ENCODE measurements around the gene KLF15. TPM values are rescaled to one million over a fixed set of nuclear protein-coding genes. Genes with fewer than 3 reads are reported as not detected.

Gene KLF15
- total and polyA plus RNA-seq, 9 of the 15 experiments (the other 6 are each of a cell fraction or from before 2014, with no cell fraction given) = 0.08 to 4.8 (median 1.2) TPM

DNA sequence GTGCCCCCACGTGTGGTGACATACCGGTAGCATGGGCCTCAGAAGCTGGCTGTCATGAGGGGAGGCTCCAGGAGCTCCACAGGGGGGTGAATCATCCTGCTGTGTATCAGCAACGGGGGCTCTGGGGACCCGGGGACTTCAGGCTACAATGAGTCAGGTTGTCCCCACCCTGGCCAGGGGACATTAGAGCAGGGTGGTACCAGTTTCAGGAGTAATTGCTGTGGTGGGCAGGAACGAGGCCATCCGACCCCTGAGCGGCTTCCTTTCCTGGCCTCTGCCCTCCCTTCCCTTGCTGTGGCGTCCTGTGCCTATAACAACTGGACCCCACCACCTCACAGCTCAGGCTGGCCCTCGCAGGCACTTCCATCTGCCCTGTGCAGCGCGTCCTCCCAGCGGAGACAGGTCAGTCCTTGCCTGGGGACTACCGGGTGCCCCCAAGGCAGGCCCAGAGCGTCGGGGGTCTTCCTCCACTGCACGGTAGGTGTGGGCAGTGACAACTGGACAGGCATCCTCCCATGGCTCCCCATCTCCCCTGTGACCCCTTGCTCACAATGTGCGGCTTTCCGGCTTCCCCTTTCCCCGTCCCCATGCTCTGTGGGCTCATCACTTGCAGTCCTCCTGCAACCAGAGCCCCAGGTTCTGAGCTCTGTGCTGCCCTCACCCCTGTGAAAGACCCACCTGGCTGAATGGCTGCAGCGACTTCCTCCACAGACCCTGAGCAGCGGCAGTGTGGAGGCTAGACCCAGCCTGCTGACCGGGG, 57.0 kb downstream of the KLF15 start (continued):
- TF ChIP-seq ZNF175 (CRISPR knock-in tag; IDR thresholded peaks at IDR 0.05; ENCODE audit: low read depth) (no peak), ZNF253 (CRISPR knock-in tag; conservative IDR thresholded peaks at IDR 0.05) (no peak), ZNF444 (CRISPR knock-in tag; IDR thresholded peaks at IDR 0.05) (no peak), MCM2 (IDR thresholded peaks at IDR 0.05; ENCODE audit: low read depth) (no peak)

GRCh38 chr3:126295407-126295939, 61.7 kb downstream of the KLF15 start:
- in situ Hi-C loops (cut with MboI) = no loop called here
- CTCF ChIA-PET (ENCODE audit: low intra/inter-chr PET ratio) = no interaction called here
- no TSS peak for BruUV-seq (replicated peaks)
- TF ChIP-seq ZNF12 (CRISPR knock-in tag; IDR thresholded peaks at IDR 0.05) (no peak), PREB (CRISPR knock-in tag; IDR thresholded peaks at IDR 0.05) (no peak), ARNT (IDR thresholded peaks at IDR 0.05) (no peak), CEBPB (tag; IDR thresholded peaks at IDR 0.05) (no peak), AFF1 (IDR thresholded peaks at IDR 0.05; ENCODE audit: low read depth in 1 of 2, partially characterized antibody in 2 of 2) (no peak), PHF20 (IDR thresholded peaks at IDR 0.05; ENCODE audit: partially characterized antibody) (no peak), XRCC3 (IDR thresholded peaks at IDR 0.05) (no peak), RHOXF2B (CRISPR knock-in tag; conservative IDR thresholded peaks at IDR 0.05) (no peak), E2F4 (CRISPR knock-in tag; IDR thresholded peaks at IDR 0.05; ENCODE audit: low read depth) (no peak), KAT7 (CRISPR knock-in tag; IDR thresholded peaks at IDR 0.05; ENCODE audit: borderline replicate concordance) (no peak), KAT8 (IDR thresholded peaks at IDR 0.05; ENCODE audit: low read depth) (no peak)

More at GRCh38 chr3:126295407-126295939, 61.7 kb downstream of the KLF15 start:
- no peak overlapping the region for H3K4me3 ChIP-seq
- H3K36me3 ChIP-seq (ENCODE audit: control insufficient read depth, insufficient read depth, low read length) = no peaks in the 10 kb centered on the region
- H4K20me1 ChIP-seq (replicated peaks; ENCODE audit: control insufficient read depth, insufficient read depth, low read length) = no peaks in the 10 kb centered on the region
- POLR2A ChIA-PET = no interaction called here
- intact Hi-C loops (cut with micrococcal nuclease) = no loop called here
- ATAC-seq (no peak), DNase-seq (ENCODE audit: extremely low read depth in 1 of 4, low spot score in 3 of 4) (no peak), FAIRE-seq (no peak)
- peaks cover 2% of the 10 kb centered on the region for H3K9me1 ChIP-seq (ENCODE audit: control insufficient read depth, insufficient read depth, low read length)
- H3K27me3 ChIP-seq (ENCODE audit: control insufficient read depth in 2 of 2, insufficient read depth in 2 of 2, low read length in 2 of 2) = peaks cover 0 to 46% of the 10 kb centered on the region in 2 experiments; a peak in 4 of 5 replicates
- no peak overlapping the region for H3K9ac ChIP-seq (ENCODE audit: insufficient read depth in 1 of 2, low read depth in 2 of 2, low read length in 2 of 2)
- H3K79me2 ChIP-seq (ENCODE audit: control insufficient read depth, insufficient read depth, low read length) = no peaks in the 10 kb centered on the region
- peaks cover 0 to 4% of the 10 kb centered on the region in 2 experiments; a peak in 1 of 5 replicates for H3K4me1 ChIP-seq (replicated peaks in 1 of 2; ENCODE audit: control insufficient read depth in 2 of 2, insufficient read depth in 2 of 2, low read length in 2 of 2)
- no peak overlapping the region for H3K27ac ChIP-seq (ENCODE audit: extremely low read depth, low read depth, low read length)
- H2AFZ ChIP-seq (ENCODE audit: low read depth, low read length) = no peak overlapping the region
- WGBS (ENCODE audit: insufficient coverage, low coverage, missing lambda C conversion rate) = 2% methylated on average over 4 of the region's 4 CpGs
- no peak overlapping the region for H3K4me2 ChIP-seq (ENCODE audit: insufficient read depth, low read length)
- H3K9me3 ChIP-seq (replicated peaks; ENCODE audit: control insufficient read depth, insufficient read depth, low read depth, low read length) = no peaks in the 10 kb centered on the region
